SK-N-SH (cell line): ENCODE measurements around the gene CCDC27.

Experiments
- EP300 ChIP-seq, 2 experiments: IDR thresholded peaks; 2 replicates each; pipeline versions ENCODE4 v1.4.0 to v1.6.1; 2012; ENCODE audit warnings: borderline replicate concordance in 1 of 2, low read depth in 1 of 2, low read length in 1 of 2
- TF ChIP-seq, protein P1 (sequence below): IDR thresholded peaks from 2 replicates; pipeline ENCODE4 v1.4.0; 2012; ENCODE audit warnings: low read depth
- TF ChIP-seq, protein P2 (sequence below): fragments of 200-600 bp; sonication (generic); IDR thresholded peaks from 2 replicates; pipeline ENCODE4 v1.6.1; 2017; ENCODE audit warnings: antibody characterized with exemption, mild to moderate bottlenecking, moderate library complexity
- TF ChIP-seq, protein P3 (sequence below): IDR thresholded peaks from 2 replicates; pipeline ENCODE4 v1.4.0; 2012; ENCODE audit warnings: low read depth, borderline replicate concordance

DNA sequence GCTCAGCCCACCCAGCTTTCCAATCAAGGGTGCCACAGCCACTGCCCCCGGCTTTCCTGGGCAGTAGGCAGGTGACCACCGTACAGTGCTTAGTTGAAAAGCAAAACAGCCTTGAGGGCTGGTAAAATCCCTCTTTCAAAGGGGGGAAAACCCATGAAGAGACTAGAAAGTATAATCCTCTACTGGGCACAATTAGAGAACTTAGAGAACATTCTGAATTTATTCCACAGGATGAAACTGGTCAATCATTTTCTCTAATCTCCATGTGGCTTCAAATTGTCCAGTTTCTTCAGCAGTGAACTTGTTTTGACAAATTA, 59.3 kb downstream of the CCDC27 start:
- TF ChIP-seq, protein P1, sequence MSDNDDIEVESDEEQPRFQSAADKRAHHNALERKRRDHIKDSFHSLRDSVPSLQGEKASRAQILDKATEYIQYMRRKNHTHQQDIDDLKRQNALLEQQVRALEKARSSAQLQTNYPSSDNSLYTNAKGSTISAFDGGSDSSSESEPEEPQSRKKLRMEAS = no peak
- TF ChIP-seq, protein P2, sequence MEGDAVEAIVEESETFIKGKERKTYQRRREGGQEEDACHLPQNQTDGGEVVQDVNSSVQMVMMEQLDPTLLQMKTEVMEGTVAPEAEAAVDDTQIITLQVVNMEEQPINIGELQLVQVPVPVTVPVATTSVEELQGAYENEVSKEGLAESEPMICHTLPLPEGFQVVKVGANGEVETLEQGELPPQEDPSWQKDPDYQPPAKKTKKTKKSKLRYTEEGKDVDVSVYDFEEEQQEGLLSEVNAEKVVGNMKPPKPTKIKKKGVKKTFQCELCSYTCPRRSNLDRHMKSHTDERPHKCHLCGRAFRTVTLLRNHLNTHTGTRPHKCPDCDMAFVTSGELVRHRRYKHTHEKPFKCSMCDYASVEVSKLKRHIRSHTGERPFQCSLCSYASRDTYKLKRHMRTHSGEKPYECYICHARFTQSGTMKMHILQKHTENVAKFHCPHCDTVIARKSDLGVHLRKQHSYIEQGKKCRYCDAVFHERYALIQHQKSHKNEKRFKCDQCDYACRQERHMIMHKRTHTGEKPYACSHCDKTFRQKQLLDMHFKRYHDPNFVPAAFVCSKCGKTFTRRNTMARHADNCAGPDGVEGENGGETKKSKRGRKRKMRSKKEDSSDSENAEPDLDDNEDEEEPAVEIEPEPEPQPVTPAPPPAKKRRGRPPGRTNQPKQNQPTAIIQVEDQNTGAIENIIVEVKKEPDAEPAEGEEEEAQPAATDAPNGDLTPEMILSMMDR = no peak
- no peak for TF ChIP-seq EP300 (IDR thresholded peaks at IDR 0.05; ENCODE audit: borderline replicate concordance in 1 of 2, low read depth in 1 of 2, low read length in 1 of 2)
- TF ChIP-seq, protein P3, sequence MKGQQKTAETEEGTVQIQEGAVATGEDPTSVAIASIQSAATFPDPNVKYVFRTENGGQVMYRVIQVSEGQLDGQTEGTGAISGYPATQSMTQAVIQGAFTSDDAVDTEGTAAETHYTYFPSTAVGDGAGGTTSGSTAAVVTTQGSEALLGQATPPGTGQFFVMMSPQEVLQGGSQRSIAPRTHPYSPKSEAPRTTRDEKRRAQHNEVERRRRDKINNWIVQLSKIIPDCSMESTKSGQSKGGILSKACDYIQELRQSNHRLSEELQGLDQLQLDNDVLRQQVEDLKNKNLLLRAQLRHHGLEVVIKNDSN = no peak
